Stimulated activated CD8-positive, alpha-beta memory T cell treated with anti-CD3 and anti-CD28 coated beads, Interleukin-4, amount 100 ng/mL, for 1 hour (primary cell): Measurements from ENCODE around the gene CHAD.
"Not testable (repeated sequence)": the region's sequence is repeated elsewhere in the genome, so short reads cannot be mapped to it uniquely, and the experiment has no call there.

Source experiments
- DNase-seq, 2 donors: peaks; one replicate each; pipeline ENCODE4 v3.0.0-alpha.2; 2020; ENCODE audit warnings: low read depth in 2 of 2, low spot score in 1 of 2

Gene CHAD

GRCh38 chr17:50495217-50495823 lies 26.6 kb upstream of the CHAD start:
- no peak for DNase-seq

GRCh38 chr17:50493744-50494143 lies 25.1 kb upstream of the CHAD start:
- DNase-seq, result no peak

GRCh38 chr17:50492214-50492613 lies 23.5 kb upstream of the CHAD start:
- DNase-seq, result no peak

- no peak for DNase-seq
Measured at GRCh38 chr17:50491505-50491904, 22.8 kb upstream of the CHAD start.

- no peak for DNase-seq
Measured at GRCh38 chr17:50488880-50489279, 20.2 kb upstream of the CHAD start.

GRCh38 chr17:50487213-50488096 lies 18.8 kb upstream of the CHAD start:
- DNase-seq, result no peak

- no peak for DNase-seq
Measured at GRCh38 chr17:50484386-50485155, 15.9 kb upstream of the CHAD start.

GRCh38 chr17:50483266-50483665 lies 14.6 kb upstream of the CHAD start:
- no peak for DNase-seq

GRCh38 chr17:50482516-50482915 lies 13.8 kb upstream of the CHAD start:
- peak in 1 of 2 donors; percentile 45 for DNase-seq

- no peak for DNase-seq
Measured at GRCh38 chr17:50482110-50482509, 13.4 kb upstream of the CHAD start.

- DNase-seq, result no peak
Measured at GRCh38 chr17:50481648-50482047, 13.0 kb upstream of the CHAD start.

GRCh38 chr17:50480854-50481490 lies 12.3 kb upstream of the CHAD start:
- no peak for DNase-seq

GRCh38 chr17:50480142-50480764 lies 11.6 kb upstream of the CHAD start:
- DNase-seq, result no peak

GRCh38 chr17:50479522-50480141 lies 11.0 kb upstream of the CHAD start:
- DNase-seq, result peak; percentile 26 to 49

- DNase-seq, result peak; percentile 56 to 68
Measured at GRCh38 chr17:50478391-50479381, 10.0 kb upstream of the CHAD start, which contains the start of gene RSAD1. TSS of gene RSAD1 (plus strand) at chr17:50478860. CDS start at chr17:50478885, 25 bp downstream.

GRCh38 chr17:50477976-50478375 lies 9.3 kb upstream of the CHAD start:
- no peak for DNase-seq

- no peak for DNase-seq
Measured at GRCh38 chr17:50476545-50477315, 8.1 kb upstream of the CHAD start.

GRCh38 chr17:50475775-50476544 lies 7.3 kb upstream of the CHAD start:
- DNase-seq, result not testable (repeated sequence)
